ENCODE data around the gene OSBPL1A.
"Not testable (repeated sequence)": the region's sequence is repeated elsewhere in the genome, so short reads cannot be mapped to it uniquely, and the experiment has no call there.

Gene OSBPL1A

GRCh38 chr18:24185805-24186204, 211.8 kb downstream of the OSBPL1A start:
- no peak for DNase-seq (ENCODE audit: low spot score)

- DNase-seq (ENCODE audit: low spot score), result no peak
These were observed 215.8 kb downstream of the OSBPL1A start for GRCh38 chr18:24181806-24182205.

- DNase-seq (ENCODE audit: low spot score), result peak; percentile 78
These were observed 217.6 kb downstream of the OSBPL1A start for GRCh38 chr18:24180048-24180447.

- DNase-seq (ENCODE audit: low spot score), result no peak
These were observed 220.0 kb downstream of the OSBPL1A start for GRCh38 chr18:24177499-24178133.

GRCh38 chr18:24176727-24177416, 220.8 kb downstream of the OSBPL1A start:
- DNase-seq (ENCODE audit: low spot score), result peak; percentile 89

- no peak for DNase-seq (ENCODE audit: low spot score)
These were observed 223.6 kb downstream of the OSBPL1A start for GRCh38 chr18:24173997-24174396.

- no peak for DNase-seq (ENCODE audit: low spot score)
These were observed 227.3 kb downstream of the OSBPL1A start for GRCh38 chr18:24170360-24170759.

- no peak for DNase-seq (ENCODE audit: low spot score)
These were observed 229.1 kb downstream of the OSBPL1A start for GRCh38 chr18:24168496-24168895.

GRCh38 chr18:24161304-24161703, 236.3 kb downstream of the OSBPL1A start:
- no peak for DNase-seq (ENCODE audit: low spot score)

- no peak for DNase-seq (ENCODE audit: low spot score)
These were observed 237.5 kb downstream of the OSBPL1A start for GRCh38 chr18:24160086-24160485.

GRCh38 chr18:24157855-24158254, 239.8 kb downstream of the OSBPL1A start:
- DNase-seq (ENCODE audit: low spot score), result peak; percentile 39

GRCh38 chr18:24153397-24153796, 244.2 kb downstream of the OSBPL1A start:
- DNase-seq (ENCODE audit: low spot score), result no peak

- DNase-seq (ENCODE audit: low spot score), result not testable (repeated sequence)
These were observed 248.0 kb downstream of the OSBPL1A start for GRCh38 chr18:24149591-24149990.

- no peak for DNase-seq (ENCODE audit: low spot score)
These were observed 255.2 kb downstream of the OSBPL1A start for GRCh38 chr18:24142376-24142775.

- no peak for DNase-seq (ENCODE audit: low spot score)
These were observed 256.9 kb downstream of the OSBPL1A start for GRCh38 chr18:24140697-24141096.

- peak; percentile 92 for DNase-seq (ENCODE audit: low spot score)
These were observed 258.6 kb downstream of the OSBPL1A start, which contains the start of gene CABYR for GRCh38 chr18:24138789-24139616. TSS of gene CABYR (plus strand) at chr18:24139062. CDS start at chr18:24143115, 4,053 bp downstream.

GRCh38 chr18:24138409-24138788, 259.2 kb downstream of the OSBPL1A start:
- no peak for DNase-seq (ENCODE audit: low spot score)

GRCh38 chr18:24136967-24137373, 260.7 kb downstream of the OSBPL1A start:
- DNase-seq (ENCODE audit: low spot score), result no peak

- DNase-seq (ENCODE audit: low spot score), result no peak
These were observed 267.1 kb downstream of the OSBPL1A start for GRCh38 chr18:24130494-24130893.

- no peak for DNase-seq (ENCODE audit: low spot score)
These were observed 268.9 kb downstream of the OSBPL1A start for GRCh38 chr18:24128700-24129099.

- no peak for DNase-seq (ENCODE audit: low spot score)
These were observed 269.9 kb downstream of the OSBPL1A start for GRCh38 chr18:24127735-24128134.

GRCh38 chr18:24126155-24126961, 271.3 kb downstream of the OSBPL1A start:
- DNase-seq (ENCODE audit: low spot score), result no peak

Measured in pons (tissue), 1 donor.